HL-60 (cell line): Measurements from ENCODE around the gene ADAMTS15.

Source experiments
- DNase-seq, 2 experiments: peaks; one replicate each; pipeline ENCODE4 v3.0.0-alpha.2; 2010 to 2020; ENCODE audit warnings: low read depth in 1 of 2, low spot score in 1 of 2
- H3K27ac ChIP-seq: fragments of 250-450 bp; sonication (Bioruptor Pico); replicated peaks from 2 replicates; pipeline ENCODE4 v1.5.1; 2020; ENCODE audit warnings: mild to moderate bottlenecking, moderate library complexity
- H3K27me3 ChIP-seq: fragments of 250-450 bp; sonication (Bioruptor Pico); 2 replicates; pipeline ENCODE4 v1.5.1; 2021; ENCODE audit warnings: mild to moderate bottlenecking, moderate library complexity; ENCODE audit not compliant: insufficient read depth, poor library complexity, severe bottlenecking
- H3K4me3 ChIP-seq: replicated peaks from 2 replicates; pipeline ENCODE4 v1.5.1; 2011; ENCODE audit warnings: mild to moderate bottlenecking, control low read depth, low read length; ENCODE audit not compliant: insufficient read depth
- CTCF ChIP-seq: IDR thresholded peaks from one replicate; pipeline ENCODE4 v1.5.1; 2011; ENCODE audit warnings: low read length, control low read depth, inconsistent platforms; ENCODE audit not compliant: insufficient read depth
- GABPA ChIP-seq: IDR thresholded peaks from 2 replicates; pipeline ENCODE4 v1.6.1; 2012; ENCODE audit warnings: low read depth
- POLR2AphosphoS5 ChIP-seq: IDR thresholded peaks from 2 replicates; pipeline ENCODE4 v1.6.1; 2012; ENCODE audit warnings: low read depth
- REST ChIP-seq: IDR thresholded peaks from 2 replicates; pipeline ENCODE4 v1.6.1; 2012; ENCODE audit warnings: low read depth; ENCODE audit not compliant: insufficient replicate concordance
- SPI1 ChIP-seq: IDR thresholded peaks from 2 replicates; pipeline ENCODE4 v1.6.1; 2012; ENCODE audit warnings: low read depth, mild to moderate bottlenecking, borderline replicate concordance

ADAMTS15 gene

GRCh38 chr11:130404727-130405126, 43.7 kb upstream of the ADAMTS15 start:
- TF ChIP-seq CTCF = no peak
- TF ChIP-seq POLR2AphosphoS5 = no peak
- no peak for TF ChIP-seq REST
- no peak for TF ChIP-seq GABPA
- no peak for TF ChIP-seq SPI1
- Histone ChIP-seq H3K27me3 (no peaks in the 10 kb centered on the region), H3K4me3 (no peak overlapping the region), H3K27ac (no peak overlapping the region)
- DNase-seq = no peak

GRCh38 chr11:130405428-130405827, 43.0 kb upstream of the ADAMTS15 start:
- H3K27me3 ChIP-seq = no peaks in the 10 kb centered on the region
- TF ChIP-seq SPI1 (no peak), GABPA (no peak), POLR2AphosphoS5 (no peak), REST (no peak), CTCF (no peak)
- DNase-seq = no peak
- no peak overlapping the region for H3K4me3 ChIP-seq
- H3K27ac ChIP-seq = no peak overlapping the region

GRCh38 chr11:130407978-130408377, 40.5 kb upstream of the ADAMTS15 start:
- H3K27me3 ChIP-seq = no peaks in the 10 kb centered on the region
- TF ChIP-seq POLR2AphosphoS5 (no peak), GABPA (no peak), CTCF (no peak), REST (no peak), SPI1 (no peak)
- DNase-seq = no peak
- no peak overlapping the region for H3K27ac ChIP-seq
- no peak overlapping the region for H3K4me3 ChIP-seq
